ENCODE results near the gene DIP2C.
"Not testable (repeated sequence)": the region's sequence is repeated elsewhere in the genome, so short reads cannot be mapped to it uniquely, and the experiment has no call there.

DIP2C gene

GRCh38 chr10:488081-488932 is 201.2 kb downstream of the DIP2C start:
- DNase-seq: no peak

GRCh38 chr10:486666-487322 is 202.7 kb downstream of the DIP2C start:
- DNase-seq: no peak

- no peak for DNase-seq
Measured at GRCh38 chr10:486206-486605, 203.3 kb downstream of the DIP2C start.

- DNase-seq: no peak
Measured at GRCh38 chr10:485776-486175, 203.7 kb downstream of the DIP2C start.

- DNase-seq: no peak
Measured at GRCh38 chr10:484925-485661, 204.4 kb downstream of the DIP2C start.

GRCh38 chr10:484441-484924 is 205.0 kb downstream of the DIP2C start:
- no peak for DNase-seq

GRCh38 chr10:483261-483660 is 206.2 kb downstream of the DIP2C start:
- DNase-seq: no peak

GRCh38 chr10:482848-483247 is 206.6 kb downstream of the DIP2C start:
- no peak for DNase-seq

- DNase-seq: no peak
Measured at GRCh38 chr10:482051-482501, 207.4 kb downstream of the DIP2C start.

- DNase-seq: no peak
Measured at GRCh38 chr10:481628-482027, 207.8 kb downstream of the DIP2C start.

- DNase-seq: no peak
Measured at GRCh38 chr10:480928-481552, 208.4 kb downstream of the DIP2C start.

GRCh38 chr10:480498-480927 is 209.0 kb downstream of the DIP2C start:
- no peak for DNase-seq

- not testable (repeated sequence) for DNase-seq
Measured at GRCh38 chr10:479706-480497, 209.6 kb downstream of the DIP2C start.

- no peak for DNase-seq
Measured at GRCh38 chr10:478471-479245, 210.8 kb downstream of the DIP2C start.

- no peak for DNase-seq
Measured at GRCh38 chr10:477620-478019, 211.8 kb downstream of the DIP2C start.

- no peak for DNase-seq
Measured at GRCh38 chr10:476455-476780, 213.1 kb downstream of the DIP2C start.

GRCh38 chr10:475709-476454 is 213.6 kb downstream of the DIP2C start:
- no peak for DNase-seq

GRCh38 chr10:474946-475345 is 214.5 kb downstream of the DIP2C start:
- DNase-seq: no peak

- DNase-seq: no peak
Measured at GRCh38 chr10:474406-474805, 215.1 kb downstream of the DIP2C start.

GRCh38 chr10:472241-472910 is 217.1 kb downstream of the DIP2C start:
- no peak for DNase-seq

Measured in GOT3 (cell line).